ENCODE measurements around the gene TANC1.
"Not testable (repeated sequence)": the region's sequence is repeated elsewhere in the genome, so short reads cannot be mapped to it uniquely, and the experiment has no call there.

The TANC1 gene

GRCh38 chr2:159140070-159140769, 171.8 kb downstream of the TANC1 start:
- no peak for DNase-seq (ENCODE audit: low read depth in 2 of 2)

GRCh38 chr2:159140821-159141220, 172.4 kb downstream of the TANC1 start:
- not testable (repeated sequence) for DNase-seq (ENCODE audit: low read depth in 2 of 2)

GRCh38 chr2:159144776-159145614, 176.6 kb downstream of the TANC1 start:
- DNase-seq (ENCODE audit: low read depth in 2 of 2): no peak

GRCh38 chr2:159145745-159146354, 177.4 kb downstream of the TANC1 start:
- no peak for DNase-seq (ENCODE audit: low read depth in 2 of 2)

- no peak for DNase-seq (ENCODE audit: low read depth in 2 of 2)
These were observed 178.7 kb downstream of the TANC1 start for GRCh38 chr2:159146996-159147666.

GRCh38 chr2:159147690-159148089, 179.2 kb downstream of the TANC1 start:
- no peak for DNase-seq (ENCODE audit: low read depth in 2 of 2)

- DNase-seq (ENCODE audit: low read depth in 2 of 2): no peak
These were observed 180.5 kb downstream of the TANC1 start for GRCh38 chr2:159148901-159149300.

GRCh38 chr2:159149747-159150146, 181.3 kb downstream of the TANC1 start:
- DNase-seq (ENCODE audit: low read depth in 2 of 2): no peak

GRCh38 chr2:159150280-159150746, 181.9 kb downstream of the TANC1 start:
- DNase-seq (ENCODE audit: low read depth in 2 of 2): no peak

GRCh38 chr2:159151198-159152127, 183.0 kb downstream of the TANC1 start:
- DNase-seq (ENCODE audit: low read depth in 2 of 2): no peak

- DNase-seq (ENCODE audit: low read depth in 2 of 2): no peak
These were observed 183.8 kb downstream of the TANC1 start for GRCh38 chr2:159152128-159152778.

- DNase-seq (ENCODE audit: low read depth in 2 of 2): no peak
These were observed 184.6 kb downstream of the TANC1 start for GRCh38 chr2:159153063-159153462.

- no peak for DNase-seq (ENCODE audit: low read depth in 2 of 2)
These were observed 185.0 kb downstream of the TANC1 start for GRCh38 chr2:159153463-159153862.

GRCh38 chr2:159153951-159154350, 185.5 kb downstream of the TANC1 start:
- DNase-seq (ENCODE audit: low read depth in 2 of 2): no peak

- no peak for DNase-seq (ENCODE audit: low read depth in 2 of 2)
These were observed 185.9 kb downstream of the TANC1 start for GRCh38 chr2:159154366-159154765.

GRCh38 chr2:159155320-159155719, 186.9 kb downstream of the TANC1 start:
- DNase-seq (ENCODE audit: low read depth in 2 of 2): no peak

GRCh38 chr2:159155791-159156190, 187.4 kb downstream of the TANC1 start:
- DNase-seq (ENCODE audit: low read depth in 2 of 2): no peak

- no peak for DNase-seq (ENCODE audit: low read depth in 2 of 2)
These were observed 188.4 kb downstream of the TANC1 start for GRCh38 chr2:159156834-159157233.

- no peak for DNase-seq (ENCODE audit: low read depth in 2 of 2)
These were observed 189.1 kb downstream of the TANC1 start for GRCh38 chr2:159157361-159158209.
